H9 (cell line): ENCODE results near the gene STK11. TPM values are rescaled to one million over a fixed set of nuclear protein-coding genes. Genes with fewer than 3 reads are reported as not detected.

Experiments used
- DNase-seq: peaks from one replicate; pipeline ENCODE4 v3.0.0-alpha.2; 2017
- H2AFZ ChIP-seq: one replicate; pipeline ENCODE4 v1.6.1; 2013; ENCODE audit warnings: mild to moderate bottlenecking, low read length, control low read depth, moderate library complexity
- H2AK5ac ChIP-seq: 2 replicates; pipeline ENCODE4 v1.6.1; 2013; ENCODE audit warnings: low read length, control low read depth, mixed read lengths; ENCODE audit not compliant: insufficient read length
- H2BK120ac ChIP-seq: one replicate; pipeline ENCODE4 v1.6.1; 2013; ENCODE audit warnings: low read depth, mild to moderate bottlenecking, low read length, control low read depth, inconsistent platforms; ENCODE audit not compliant: poor library complexity, severe bottlenecking
- H2BK12ac ChIP-seq: 2 replicates; pipeline ENCODE4 v1.6.1; 2013; ENCODE audit warnings: low read length, control low read depth, mixed read lengths, low read depth; ENCODE audit not compliant: insufficient read length
- H2BK15ac ChIP-seq: 2 replicates; pipeline ENCODE4 v1.6.1; 2013; ENCODE audit warnings: low read depth, low read length, control low read depth
- H2BK20ac ChIP-seq: one replicate; pipeline ENCODE4 v1.6.1; 2013; ENCODE audit warnings: low read depth, mild to moderate bottlenecking, low read length, control low read depth, inconsistent platforms; ENCODE audit not compliant: poor library complexity, severe bottlenecking
- H2BK5ac ChIP-seq: 2 replicates; pipeline ENCODE4 v1.6.1; 2013; ENCODE audit warnings: low read length, control low read depth, mixed read lengths; ENCODE audit not compliant: insufficient read length
- H3K14ac ChIP-seq: 2 replicates; pipeline ENCODE4 v1.6.1; 2013; ENCODE audit warnings: low read length, control low read depth; ENCODE audit not compliant: insufficient read depth
- H3K18ac ChIP-seq: 2 replicates; pipeline ENCODE4 v1.6.1; 2013; ENCODE audit warnings: low read depth, mild to moderate bottlenecking, mixed read lengths, low read length, control low read depth; ENCODE audit not compliant: insufficient read length
- H3K23ac ChIP-seq: 2 replicates; pipeline ENCODE4 v1.6.1; 2013; ENCODE audit warnings: low read length, control low read depth, mixed read lengths, low read depth; ENCODE audit not compliant: insufficient read length
- H3K23me2 ChIP-seq: 2 replicates; pipeline ENCODE4 v1.6.1; 2013; ENCODE audit warnings: low read depth, mild to moderate bottlenecking, mixed read lengths, low read length, control low read depth; ENCODE audit not compliant: insufficient read length, poor library complexity, severe bottlenecking
- H3K27ac ChIP-seq: 2 replicates; pipeline ENCODE4 v1.5.1; 2013; ENCODE audit warnings: low read length, control low read depth, mixed read lengths, low read depth; ENCODE audit not compliant: insufficient read length
- H3K27me3 ChIP-seq: 2 replicates; pipeline ENCODE4 v1.6.1; 2013; ENCODE audit warnings: low read length, control low read depth, inconsistent platforms; ENCODE audit not compliant: insufficient read depth
- H3K4ac ChIP-seq: 2 replicates; pipeline ENCODE4 v1.6.1; 2013; ENCODE audit warnings: low read depth, mild to moderate bottlenecking, control low read depth, inconsistent platforms, low read length, moderate library complexity
- H3K4me1 ChIP-seq: 2 replicates; pipeline ENCODE4 v1.6.1; 2013; ENCODE audit warnings: low read length, control low read depth, inconsistent platforms; ENCODE audit not compliant: insufficient read depth
- H3K4me2 ChIP-seq: 2 replicates; pipeline ENCODE4 v1.6.1; 2013; ENCODE audit warnings: low read length, control low read depth, mixed read lengths; ENCODE audit not compliant: insufficient read length, insufficient read depth
- H3K56ac ChIP-seq: 2 replicates; pipeline ENCODE4 v1.6.1; 2013; ENCODE audit warnings: low read depth, mild to moderate bottlenecking, mixed read lengths, low read length, control low read depth; ENCODE audit not compliant: insufficient read length
- H3K79me1 ChIP-seq: 2 replicates; pipeline ENCODE4 v1.6.1; 2013; ENCODE audit warnings: low read depth, mild to moderate bottlenecking, moderate library complexity, low read length, control low read depth, inconsistent platforms; ENCODE audit not compliant: insufficient read depth, poor library complexity, severe bottlenecking
- H3K79me2 ChIP-seq: 2 replicates; pipeline ENCODE4 v1.6.1; 2013; ENCODE audit warnings: low read length, control low read depth, inconsistent platforms; ENCODE audit not compliant: insufficient read depth
- H3K9ac ChIP-seq: 2 replicates; pipeline ENCODE4 v1.6.1; 2013; ENCODE audit warnings: low read length, control low read depth, mixed read lengths; ENCODE audit not compliant: insufficient read length; ENCODE audit errors: extremely low read depth
- H3K9me3 ChIP-seq: one replicate; pipeline ENCODE4 v1.6.1; 2013; ENCODE audit warnings: low read depth, low read length, inconsistent platforms; ENCODE audit not compliant: control insufficient read depth
- H3T11ph ChIP-seq: one replicate; pipeline ENCODE4 v1.6.1; 2013; ENCODE audit warnings: mild to moderate bottlenecking, low read length, control low read depth, inconsistent platforms
- H4K20me1 ChIP-seq: one replicate; pipeline ENCODE4 v1.6.1; 2013; ENCODE audit not compliant: control insufficient read depth, insufficient read length, insufficient read depth
- H4K5ac ChIP-seq: 2 replicates; pipeline ENCODE4 v1.6.1; 2013; ENCODE audit warnings: low read depth, mild to moderate bottlenecking, mixed read lengths, low read length, control low read depth; ENCODE audit not compliant: insufficient read length
- H4K8ac ChIP-seq: replicated peaks from 2 replicates; pipeline ENCODE4 v1.6.1; 2013; ENCODE audit warnings: low read length, control low read depth, mixed read lengths, low read depth; ENCODE audit not compliant: insufficient read length
- H4K91ac ChIP-seq: 2 replicates; pipeline ENCODE4 v1.6.1; 2013; ENCODE audit warnings: low read depth, mild to moderate bottlenecking, moderate library complexity, mixed read lengths, low read length, control low read depth; ENCODE audit not compliant: insufficient read length
- H3K27ac Mint-ChIP-seq, 3 experiments: 2 replicates in 2 of 3; 3 replicates in 1 of 3; pipeline ENCODE4 v1.8.0; 2020 to 2021; ENCODE audit warnings: mixed read lengths in 3 of 3, mild to moderate bottlenecking in 1 of 3, moderate library complexity in 1 of 3
- H3K27me3 Mint-ChIP-seq: 2 replicates; pipeline ENCODE4 v1.8.0; 2021; ENCODE audit warnings: low read depth, mild to moderate bottlenecking, moderate library complexity, mixed read lengths
- H3K36me3 Mint-ChIP-seq, 3 experiments: 2 replicates in 2 of 3; 3 replicates in 1 of 3; pipeline ENCODE4 v1.8.0; 2020 to 2021; ENCODE audit warnings: low read depth in 3 of 3, mixed read lengths in 3 of 3; ENCODE audit not compliant: insufficient read depth in 1 of 3
- H3K4me1 Mint-ChIP-seq, 2 experiments: 2 replicates each; pipeline ENCODE4 v1.8.0; 2020; ENCODE audit warnings: mixed read lengths in 2 of 2
- H3K4me3 Mint-ChIP-seq, 2 experiments: 2 replicates in 1 of 2; 3 replicates in 1 of 2; pipeline ENCODE4 v1.8.0; 2020 to 2021; ENCODE audit warnings: mild to moderate bottlenecking in 2 of 2, mixed read lengths in 2 of 2, moderate library complexity in 1 of 2
- H3K9me3 Mint-ChIP-seq, 2 experiments: 2 replicates in 1 of 2; 3 replicates in 1 of 2; pipeline ENCODE4 v1.8.0; 2020; ENCODE audit warnings: mild to moderate bottlenecking in 2 of 2, mixed read lengths in 2 of 2, moderate library complexity in 1 of 2
- WGBS: extraction: QIAGEN DNeasy Blood & Tissue Kit; methylation state at CpG from one replicate; pipeline ENCODE4 v1.1.7; 2013; ENCODE audit warnings: missing lambda C conversion rate, low lambda C conversion rate, mixed read lengths; ENCODE audit not compliant: insufficient read length; ENCODE audit errors: extremely low coverage; 5-methylcytosine and 5-hydroxymethylcytosine counted together
- total RNA-seq: library from RNA; stranded (reverse); gene quantifications from 2 replicates; pipeline ENCODE4 v1.2.1, GENCODE V29; 2021
- TF ChIP-seq, protein P1 (sequence below): fragments of 200-600 bp; sonication (generic); conservative IDR thresholded peaks from 3 replicates; pipeline ENCODE4 v1.8.0; 2021; ENCODE audit warnings: antibody characterized with exemption, mild to moderate bottlenecking

The STK11 gene
- total RNA-seq, 1 experiment from 2014 or later, result 74.3 TPM

DNA sequence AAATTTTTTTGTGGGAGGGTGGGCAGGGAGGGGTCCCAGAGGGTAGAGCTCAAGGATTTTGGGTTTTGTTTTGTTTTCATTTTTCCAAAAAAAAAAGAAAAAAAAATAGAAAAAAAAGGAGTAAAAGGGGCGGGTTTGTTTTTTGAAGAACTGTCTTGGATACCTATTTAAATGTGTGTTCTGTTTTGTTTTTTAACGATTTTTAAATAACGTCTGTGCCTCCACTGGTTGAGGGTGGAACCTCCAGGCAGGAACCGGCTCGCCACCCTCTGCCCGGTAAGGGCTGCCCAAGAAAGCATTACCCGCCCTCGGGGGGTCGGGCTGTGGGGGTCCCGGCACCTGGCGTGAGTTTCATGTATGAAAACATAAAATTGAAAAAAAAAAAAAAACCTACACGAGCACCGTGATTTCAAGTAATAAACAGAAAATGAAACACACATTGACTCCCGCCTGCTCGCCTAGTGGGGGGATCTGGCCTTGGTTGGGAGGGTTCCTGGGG is 53.2 kb downstream of the STK11 start:
- TF ChIP-seq, protein P1, sequence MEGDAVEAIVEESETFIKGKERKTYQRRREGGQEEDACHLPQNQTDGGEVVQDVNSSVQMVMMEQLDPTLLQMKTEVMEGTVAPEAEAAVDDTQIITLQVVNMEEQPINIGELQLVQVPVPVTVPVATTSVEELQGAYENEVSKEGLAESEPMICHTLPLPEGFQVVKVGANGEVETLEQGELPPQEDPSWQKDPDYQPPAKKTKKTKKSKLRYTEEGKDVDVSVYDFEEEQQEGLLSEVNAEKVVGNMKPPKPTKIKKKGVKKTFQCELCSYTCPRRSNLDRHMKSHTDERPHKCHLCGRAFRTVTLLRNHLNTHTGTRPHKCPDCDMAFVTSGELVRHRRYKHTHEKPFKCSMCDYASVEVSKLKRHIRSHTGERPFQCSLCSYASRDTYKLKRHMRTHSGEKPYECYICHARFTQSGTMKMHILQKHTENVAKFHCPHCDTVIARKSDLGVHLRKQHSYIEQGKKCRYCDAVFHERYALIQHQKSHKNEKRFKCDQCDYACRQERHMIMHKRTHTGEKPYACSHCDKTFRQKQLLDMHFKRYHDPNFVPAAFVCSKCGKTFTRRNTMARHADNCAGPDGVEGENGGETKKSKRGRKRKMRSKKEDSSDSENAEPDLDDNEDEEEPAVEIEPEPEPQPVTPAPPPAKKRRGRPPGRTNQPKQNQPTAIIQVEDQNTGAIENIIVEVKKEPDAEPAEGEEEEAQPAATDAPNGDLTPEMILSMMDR, result no peak
- Mint-ChIP-seq H3K4me1 (peaks cover 42 to 56% of the 10 kb centered on the region in 2 experiments), H3K27me3 (no peaks in the 10 kb centered on the region; the same call in 1 of the 2 replicates), H3K27ac (peak overlapping the region; percentile 64 to 85 (median 79); a peak in 5 of 7 replicates), H3K9me3 (no peaks in the 10 kb centered on the region; a peak in 2 of 5 replicates), H3K36me3 (peaks cover 18 to 49% (median 42%) of the 10 kb centered on the region in 3 experiments), H3K4me3 (peak overlapping the region in 1 of 2 experiments; percentile 34; a peak in 3 of 5 replicates)
- no peak overlapping the region for H4K91ac ChIP-seq
- H2BK12ac ChIP-seq, result no peak overlapping the region
- WGBS, result no CpG with 5 or more reads among the region's 15 CpGs
- DNase-seq, result no peak
- no peak overlapping the region for H2BK15ac ChIP-seq
- no peak overlapping the region for H4K5ac ChIP-seq
- H2AK5ac ChIP-seq, result no peak overlapping the region
- no peak overlapping the region for H3K18ac ChIP-seq
- no peaks in the 10 kb centered on the region for H4K20me1 ChIP-seq
- H3K14ac ChIP-seq, result no peak overlapping the region
- H3K27ac ChIP-seq, result no peak overlapping the region
- no peaks in the 10 kb centered on the region for H3K79me2 ChIP-seq
- H4K8ac ChIP-seq, result no peak overlapping the region
- no peak overlapping the region for H3K4me2 ChIP-seq
- H3K9ac ChIP-seq, result no peak overlapping the region
- no peak overlapping the region for H3K56ac ChIP-seq
- H3K9me3 ChIP-seq, result no peaks in the 10 kb centered on the region
- H2BK5ac ChIP-seq, result no peak overlapping the region
- no peak overlapping the region for H3T11ph ChIP-seq
- H3K4ac ChIP-seq, result no peak overlapping the region
- no peak overlapping the region for H2AFZ ChIP-seq
- no peak overlapping the region for H3K23ac ChIP-seq
- no peaks in the 10 kb centered on the region for H3K27me3 ChIP-seq
- peaks cover 18% of the 10 kb centered on the region for H3K23me2 ChIP-seq
- no peaks in the 10 kb centered on the region for H3K4me1 ChIP-seq
- no peak overlapping the region for H2BK20ac ChIP-seq
- no peak overlapping the region for H2BK120ac ChIP-seq
- no peaks in the 10 kb centered on the region for H3K79me1 ChIP-seq
